GM12873 (cell line): ENCODE measurements around the gene GRID1.

ENCODE experiments used
- TF ChIP-seq, protein P1 (sequence below): IDR thresholded peaks from 2 replicates; pipeline ENCODE4 v1.5.1; 2012; ENCODE audit warnings: low read depth, mild to moderate bottlenecking, moderate library complexity, low read length, control low read depth; ENCODE audit not compliant: insufficient read depth; ENCODE audit errors: missing control alignments

The GRID1 gene

GRCh38 chr10:86298501-86299001 lies 68.0 kb downstream of the GRID1 start:
- TF ChIP-seq, protein P1, sequence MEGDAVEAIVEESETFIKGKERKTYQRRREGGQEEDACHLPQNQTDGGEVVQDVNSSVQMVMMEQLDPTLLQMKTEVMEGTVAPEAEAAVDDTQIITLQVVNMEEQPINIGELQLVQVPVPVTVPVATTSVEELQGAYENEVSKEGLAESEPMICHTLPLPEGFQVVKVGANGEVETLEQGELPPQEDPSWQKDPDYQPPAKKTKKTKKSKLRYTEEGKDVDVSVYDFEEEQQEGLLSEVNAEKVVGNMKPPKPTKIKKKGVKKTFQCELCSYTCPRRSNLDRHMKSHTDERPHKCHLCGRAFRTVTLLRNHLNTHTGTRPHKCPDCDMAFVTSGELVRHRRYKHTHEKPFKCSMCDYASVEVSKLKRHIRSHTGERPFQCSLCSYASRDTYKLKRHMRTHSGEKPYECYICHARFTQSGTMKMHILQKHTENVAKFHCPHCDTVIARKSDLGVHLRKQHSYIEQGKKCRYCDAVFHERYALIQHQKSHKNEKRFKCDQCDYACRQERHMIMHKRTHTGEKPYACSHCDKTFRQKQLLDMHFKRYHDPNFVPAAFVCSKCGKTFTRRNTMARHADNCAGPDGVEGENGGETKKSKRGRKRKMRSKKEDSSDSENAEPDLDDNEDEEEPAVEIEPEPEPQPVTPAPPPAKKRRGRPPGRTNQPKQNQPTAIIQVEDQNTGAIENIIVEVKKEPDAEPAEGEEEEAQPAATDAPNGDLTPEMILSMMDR = no peak

DNA sequence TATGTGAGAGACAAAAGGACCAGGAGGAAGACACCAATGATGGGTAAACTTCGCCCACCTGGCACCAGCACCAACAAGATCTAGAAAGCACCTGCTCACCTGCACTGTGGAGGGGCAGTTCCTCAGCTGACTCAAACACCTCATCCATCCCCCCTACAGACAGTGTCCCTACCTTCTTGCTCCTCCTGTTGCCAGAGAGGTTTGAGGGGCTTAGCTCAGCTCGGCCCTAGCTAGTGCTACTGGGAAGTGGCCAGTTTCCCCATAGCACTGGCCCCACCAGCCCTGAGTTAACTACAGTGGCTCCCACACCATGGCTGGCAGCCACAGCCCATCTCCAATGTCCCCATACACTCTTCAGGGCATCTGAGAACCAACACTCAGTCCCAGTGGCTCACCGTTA lies 70.8 kb downstream of the GRID1 start:
- TF ChIP-seq, protein P1 = no peak

DNA sequence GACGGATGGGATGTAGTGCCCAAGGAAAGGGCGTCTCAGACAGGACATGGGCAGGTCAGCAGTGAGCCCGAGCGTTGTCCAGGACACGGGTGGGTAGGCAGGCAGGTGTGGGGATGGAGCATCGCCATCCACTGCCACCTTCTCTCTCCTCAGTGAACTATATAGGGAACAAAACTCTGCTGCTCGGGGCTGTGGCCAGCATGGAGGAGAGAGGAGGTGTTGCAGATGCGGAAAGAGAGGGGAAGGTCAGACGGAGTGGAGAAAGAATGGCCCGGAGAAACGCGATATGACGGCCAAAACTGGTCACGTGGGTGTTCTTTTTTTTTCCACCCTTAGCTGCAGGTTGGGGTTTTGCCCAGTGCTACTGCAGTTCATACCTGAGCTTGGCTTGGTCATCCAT lies 71.2 kb downstream of the GRID1 start:
- TF ChIP-seq, protein P1 = no peak

DNA sequence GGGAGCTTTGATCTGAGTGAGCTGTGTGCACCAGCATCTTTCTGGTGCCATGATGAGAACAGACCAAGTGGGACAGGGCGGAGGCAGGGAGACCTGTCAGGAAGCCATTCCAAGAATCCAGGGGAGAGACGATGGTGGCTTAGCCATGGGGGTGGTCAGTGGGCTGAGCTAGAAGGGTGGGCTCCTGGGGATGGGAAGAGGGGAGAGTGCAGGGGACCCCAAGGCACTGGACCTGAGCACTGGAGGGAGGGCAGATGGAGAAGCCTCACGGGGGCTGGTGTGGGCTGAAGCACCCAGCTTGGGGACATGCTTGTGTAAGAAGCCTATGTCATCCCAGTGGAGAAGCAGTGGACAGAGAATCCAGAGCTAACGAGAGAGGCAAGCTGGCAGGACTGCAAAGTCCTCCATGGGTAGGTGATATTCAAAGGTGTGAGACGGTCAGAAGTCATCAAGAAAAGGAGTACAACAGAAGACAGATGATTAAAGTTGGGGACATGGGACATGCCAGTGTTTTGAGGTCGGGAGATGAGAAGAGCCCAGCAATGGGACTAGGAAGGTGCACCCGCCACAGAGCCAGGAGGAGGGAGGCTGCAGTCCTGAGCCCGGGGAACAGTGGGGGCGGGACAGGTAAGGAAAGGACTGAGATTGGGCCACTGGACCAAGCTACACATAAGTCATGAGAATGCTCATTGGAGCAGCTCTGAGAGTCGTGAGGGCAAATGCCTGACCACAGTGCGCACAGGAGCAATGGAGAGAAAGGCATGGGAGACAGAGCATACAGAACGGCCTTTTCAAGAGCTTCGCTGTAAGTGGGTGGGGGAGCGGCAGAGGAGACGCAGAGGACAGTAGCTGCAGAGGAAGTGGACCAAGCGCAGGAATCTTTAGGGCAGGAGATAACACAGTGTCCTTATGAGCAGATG lies 72.0 kb downstream of the GRID1 start:
- TF ChIP-seq, protein P1 = no peak

DNA sequence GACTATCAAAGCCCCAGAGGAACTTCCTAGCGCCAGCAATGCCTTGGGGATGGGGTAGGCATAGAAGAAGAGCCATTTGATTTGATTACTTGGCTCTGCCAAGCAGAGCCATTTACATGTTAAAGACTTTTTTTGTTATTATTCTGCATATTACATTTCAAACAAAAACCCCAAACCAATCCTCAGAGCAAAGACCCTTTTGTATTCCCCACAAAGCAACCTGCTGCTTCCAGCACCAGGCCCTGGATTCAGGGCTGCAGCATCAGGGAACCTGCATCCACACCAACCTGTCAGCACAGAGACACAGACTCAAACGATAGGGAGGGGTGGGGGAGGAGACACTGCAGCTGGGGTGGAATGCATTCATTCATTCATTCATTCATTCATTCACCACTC lies 73.2 kb downstream of the GRID1 start:
- TF ChIP-seq, protein P1 = no peak

- TF ChIP-seq, protein P1 = no peak
These were observed 73.9 kb downstream of the GRID1 start for GRCh38 chr10:86292462-86293395.
